HEK293T (cell line): Measurements from ENCODE around the gene CAMK2D.

ENCODE experiments used
- ARNT ChIP-seq: fragments of 450-650 bp; IDR thresholded peaks from 2 replicates; pipeline ENCODE4 v1.6.1; 2017; ENCODE audit warnings: mild to moderate bottlenecking
- BHLHE40 ChIP-seq: fragments of 450-650 bp; IDR thresholded peaks from 2 replicates; pipeline ENCODE4 v1.6.1; 2016; ENCODE audit warnings: mild to moderate bottlenecking, moderate library complexity, borderline replicate concordance
- CTBP1 ChIP-seq: fragments of 450-650 bp; IDR thresholded peaks from 2 replicates; pipeline ENCODE4 v1.6.1; 2016; ENCODE audit warnings: borderline replicate concordance
- ELF4 ChIP-seq: fragments of 450-650 bp; IDR thresholded peaks from 2 replicates; pipeline ENCODE4 v1.6.1; 2017; ENCODE audit warnings: antibody characterized with exemption
- FOXA1 ChIP-seq: fragments of 450-650 bp; IDR thresholded peaks from 2 replicates; pipeline ENCODE4 v1.6.1; 2016; ENCODE audit warnings: mild to moderate bottlenecking
- FOXM1 ChIP-seq: fragments of 450-650 bp; IDR thresholded peaks from 2 replicates; pipeline ENCODE4 v1.6.1; 2017; ENCODE audit warnings: mild to moderate bottlenecking, borderline replicate concordance
- HDGF ChIP-seq: fragments of 450-650 bp; IDR thresholded peaks from 2 replicates; pipeline ENCODE4 v1.6.1; 2017; ENCODE audit warnings: antibody characterized with exemption, borderline replicate concordance
- L3MBTL2 ChIP-seq: fragments of 450-650 bp; conservative IDR thresholded peaks from 2 replicates; pipeline ENCODE4 v1.6.1; 2016; ENCODE audit warnings: mild to moderate bottlenecking
- NFRKB ChIP-seq: fragments of 450-650 bp; IDR thresholded peaks from 2 replicates; pipeline ENCODE4 v1.6.1; 2016; ENCODE audit warnings: mild to moderate bottlenecking, moderate library complexity
- SP1 ChIP-seq: fragments of 450-650 bp; IDR thresholded peaks from 2 replicates; pipeline ENCODE4 v1.6.1; 2017
- SUZ12 ChIP-seq: fragments of 450-650 bp; IDR thresholded peaks from 2 replicates; pipeline ENCODE4 v1.6.1; 2016; ENCODE audit warnings: mild to moderate bottlenecking
- TARDBP ChIP-seq: fragments of 450-650 bp; IDR thresholded peaks from 2 replicates; pipeline ENCODE4 v1.6.1; 2016
- ZNF384 ChIP-seq: fragments of 450-650 bp; IDR thresholded peaks from 2 replicates; pipeline ENCODE4 v1.6.1; 2016
- TF ChIP-seq, protein P1 (sequence below): fragments of 450-650 bp; IDR thresholded peaks from 2 replicates; pipeline ENCODE4 v1.6.1; 2016

DNA sequence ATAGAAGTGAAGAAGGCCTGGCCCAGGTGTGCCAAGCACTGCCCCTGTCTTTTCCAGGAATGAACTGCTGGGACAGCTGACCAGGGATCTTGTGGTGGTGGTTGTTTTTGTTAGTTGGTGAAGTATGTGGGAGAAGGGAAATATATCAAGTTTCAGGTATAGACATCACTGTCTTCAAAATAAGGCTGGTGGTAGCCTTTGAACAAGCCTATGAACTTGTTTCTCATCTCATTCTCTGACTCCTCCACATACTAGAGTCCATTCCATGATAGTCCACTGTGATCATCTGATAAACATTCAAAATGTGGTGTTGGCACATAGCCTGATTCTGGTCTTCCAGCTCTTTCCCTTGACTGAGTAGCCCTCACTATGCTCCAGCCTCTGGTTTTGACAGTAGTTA is 303.7 kb downstream of the CAMK2D start:
- no peak for TF ChIP-seq HDGF
- TF ChIP-seq FOXM1, result no peak
- TF ChIP-seq FOXA1, result no peak
- TF ChIP-seq SUZ12, result no peak
- TF ChIP-seq BHLHE40, result no peak
- no peak for TF ChIP-seq SP1
- no peak for TF ChIP-seq TARDBP
- TF ChIP-seq ZNF384, result no peak
- TF ChIP-seq, protein P1, sequence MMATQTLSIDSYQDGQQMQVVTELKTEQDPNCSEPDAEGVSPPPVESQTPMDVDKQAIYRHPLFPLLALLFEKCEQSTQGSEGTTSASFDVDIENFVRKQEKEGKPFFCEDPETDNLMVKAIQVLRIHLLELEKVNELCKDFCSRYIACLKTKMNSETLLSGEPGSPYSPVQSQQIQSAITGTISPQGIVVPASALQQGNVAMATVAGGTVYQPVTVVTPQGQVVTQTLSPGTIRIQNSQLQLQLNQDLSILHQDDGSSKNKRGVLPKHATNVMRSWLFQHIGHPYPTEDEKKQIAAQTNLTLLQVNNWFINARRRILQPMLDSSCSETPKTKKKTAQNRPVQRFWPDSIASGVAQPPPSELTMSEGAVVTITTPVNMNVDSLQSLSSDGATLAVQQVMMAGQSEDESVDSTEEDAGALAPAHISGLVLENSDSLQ, result no peak
- TF ChIP-seq ELF4, result no peak
- TF ChIP-seq ARNT, result no peak
- TF ChIP-seq CTBP1, result no peak
- no peak for TF ChIP-seq NFRKB
- TF ChIP-seq L3MBTL2, result no peak
